NB4 (cell line): ENCODE measurements around the gene SMIM32.

Experiments
- DNase-seq: peaks from one replicate; pipeline ENCODE4 v3.0.0; 2010; ENCODE audit warnings: low read depth
- H3K4me3 ChIP-seq: one replicate; pipeline ENCODE4 v1.5.1; 2011; ENCODE audit warnings: mild to moderate bottlenecking, low read depth, low read length, moderate library complexity
- CTCF ChIP-seq: IDR thresholded peaks from one replicate; pipeline ENCODE4 v1.5.1; 2012; ENCODE audit warnings: low read depth, low read length
- MAX ChIP-seq: IDR thresholded peaks from 2 replicates; pipeline ENCODE4 v1.6.1; 2011; ENCODE audit warnings: low read depth, low read length
- MYC ChIP-seq: IDR thresholded peaks from 2 replicates; pipeline ENCODE4 v1.6.1; 2011; ENCODE audit warnings: low read depth, low read length
- POLR2A ChIP-seq: IDR thresholded peaks from 2 replicates; pipeline ENCODE4 v1.6.1; 2011; ENCODE audit warnings: mild to moderate bottlenecking; ENCODE audit not compliant: insufficient read length; ENCODE audit errors: extremely low read depth

Gene SMIM32

GRCh38 chr5:136145030-136145429, 47.9 kb downstream of the SMIM32 start:
- TF ChIP-seq CTCF = no peak
- TF ChIP-seq POLR2A = no peak
- TF ChIP-seq MAX = no peak
- TF ChIP-seq MYC = no peak
- H3K4me3 ChIP-seq = no peak overlapping the region
- no peak for DNase-seq

- TF ChIP-seq CTCF (no peak), MAX (no peak), POLR2A (no peak), MYC (no peak)
- DNase-seq = no peak
- no peak overlapping the region for H3K4me3 ChIP-seq
Measured at GRCh38 chr5:136143763-136144162, 49.2 kb downstream of the SMIM32 start.

GRCh38 chr5:136143312-136143711, 49.6 kb downstream of the SMIM32 start:
- TF ChIP-seq POLR2A (no peak), MAX (no peak), CTCF (no peak), MYC (no peak)
- DNase-seq = peak; percentile 7
- H3K4me3 ChIP-seq = no peak overlapping the region

- H3K4me3 ChIP-seq = no peak overlapping the region
- DNase-seq = no peak
Measured at GRCh38 chr5:136141561-136141960, 51.4 kb downstream of the SMIM32 start.

More at GRCh38 chr5:136141561-136141960, 51.4 kb downstream of the SMIM32 start:
- TF ChIP-seq CTCF (no peak), POLR2A (no peak), MAX (no peak), MYC (no peak)
